ENCODE measurements around the gene VAMP2. TPM values are rescaled to one million over a fixed set of nuclear protein-coding genes. Genes with fewer than 3 reads are reported as not detected.
A peak's percentile ranks its signal among the peaks of the same experiment; 100 is the strongest.

VAMP2 gene
- total RNA-seq, 4 donors from 2014 or later = 10.9 to 37.0 (median 25.7) TPM

GRCh38 chr17:8120520-8121406, 42.0 kb downstream of the VAMP2 start:
- no peak for ATAC-seq
- in situ Hi-C loops (cut with MboI; ENCODE audit: low sequenced_read_pairs in 4 of 4) = loop anchor here in 2 of 4 donors (10.0 kb wide), 2 partner anchors 54 to 64 kb away; partner anchors contain the start of gene TMEM107 (in 1 of the 2)

DNA sequence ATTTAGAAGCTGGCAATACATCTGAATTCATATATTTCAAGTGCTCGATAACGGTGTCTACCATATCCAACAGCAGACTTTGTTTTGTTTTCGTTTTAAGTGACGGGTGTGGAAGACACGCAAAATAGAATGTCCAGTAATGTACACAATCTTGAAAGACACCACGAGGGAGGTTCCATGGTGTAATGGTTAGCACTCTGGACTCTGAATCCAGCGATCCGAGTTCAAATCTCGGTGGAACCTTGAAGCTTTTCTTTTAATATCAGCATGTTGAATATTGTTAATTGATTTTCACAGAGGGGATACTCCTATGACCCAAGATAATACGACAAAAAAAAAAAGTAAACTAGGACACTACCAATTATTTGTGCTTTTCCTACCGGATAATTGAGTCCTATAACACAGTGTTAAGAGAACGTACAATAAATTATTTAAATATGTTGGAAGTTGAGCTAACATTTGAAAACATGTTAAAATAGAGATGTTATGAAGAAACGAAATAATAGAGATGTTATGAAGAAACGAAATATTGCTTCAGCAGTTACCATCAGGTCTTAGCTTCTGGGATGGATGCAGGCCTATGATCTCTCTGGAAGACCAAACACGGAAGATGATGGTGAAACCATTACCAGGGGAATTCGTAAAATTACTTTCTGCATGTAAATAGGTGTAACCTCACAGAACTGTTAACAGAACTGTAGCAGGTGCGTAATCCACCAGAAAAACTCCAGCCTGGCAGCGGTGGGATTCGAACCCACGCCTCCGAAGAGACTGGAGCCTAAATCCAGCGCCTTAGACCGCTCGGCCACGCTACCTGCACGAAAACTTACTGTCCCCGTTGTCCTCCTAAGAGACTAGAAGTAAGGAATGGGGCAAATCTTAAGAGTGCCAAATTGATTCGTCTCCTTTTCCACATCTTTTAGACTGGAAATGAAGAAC, 42.9 kb downstream of the VAMP2 start:
- TF ChIP-seq POLR2A (IDR thresholded peaks at IDR 0.05) (peak in 1 of 2 donors; percentile 14), CTCF (IDR thresholded peaks at IDR 0.05 in 4 of 5, conservative IDR thresholded peaks at IDR 0.05 in 1 of 5) (no peak)
- peak; percentile 79 to 83 for ATAC-seq
- peak; percentile 70 to 76 for DNase-seq
- in situ Hi-C loops (cut with MboI; ENCODE audit: low sequenced_read_pairs in 4 of 4) (loop anchor here in 2 of 4 donors (10.0 kb wide), 2 partner anchors 55 to 65 kb away; partner anchors contain the start of gene TMEM107 (in 1 of the 2)), intact Hi-C loops (cut with DNase I; ENCODE audit: low total_unique reads) (loop anchor here (1.0 to 5.0 kb wide), 7 partner anchors 38 to 283 kb away; partner anchors contain the start of genes PFAS and SLC25A35)
- peaks cover 49 to 58% of the 10 kb centered on the region in 2 donors for H3K4me1 ChIP-seq
- no peaks in the 10 kb centered on the region for H3K9me3 ChIP-seq
- H3K27ac ChIP-seq = peak overlapping the region; percentile 76 to 87 (median 84)
- peaks cover 42 to 48% (median 47%) of the 10 kb centered on the region in 3 donors for H3K27me3 ChIP-seq
- H3K36me3 ChIP-seq = no peaks in the 10 kb centered on the region
- peak overlapping the region; percentile 51 to 63 (median 56) for H3K4me3 ChIP-seq

More at GRCh38 chr17:8120520-8121406, 42.0 kb downstream of the VAMP2 start:
- DNase-seq = no peak
- Histone ChIP-seq H3K27me3 (peaks cover 44 to 52% (median 47%) of the 10 kb centered on the region in 3 donors), H3K9me3 (no peaks in the 10 kb centered on the region), H3K4me1 (peaks cover 57 to 65% of the 10 kb centered on the region in 2 donors), H3K36me3 (no peaks in the 10 kb centered on the region), H3K4me3 (peak overlapping the region; percentile 51 to 63 (median 56)), H3K27ac (peak overlapping the region in 3 of 4 donors; percentile 83 to 87 (median 85))
- TF ChIP-seq POLR2A (IDR thresholded peaks at IDR 0.05) = no peak
- peak in 3 of 5 experiments; percentile 34 to 35 (median 34) for TF ChIP-seq CTCF (IDR thresholded peaks at IDR 0.05 in 4 of 5, conservative IDR thresholded peaks at IDR 0.05 in 1 of 5)
- intact Hi-C loops (cut with DNase I; ENCODE audit: low total_unique reads) = loop anchor here (1.0 kb wide), 1 partner anchor 102 kb away; no protein-coding TSS in a partner anchor

GRCh38 chr17:8118769-8119580, 43.8 kb downstream of the VAMP2 start:
- H3K36me3 ChIP-seq = no peaks in the 10 kb centered on the region
- peak overlapping the region; percentile 49 to 63 (median 56) for H3K4me3 ChIP-seq
- TF ChIP-seq POLR2A (IDR thresholded peaks at IDR 0.05) (no peak), CTCF (IDR thresholded peaks at IDR 0.05 in 4 of 5, conservative IDR thresholded peaks at IDR 0.05 in 1 of 5) (peak; percentile 89 to 94 (median 93))
- in situ Hi-C loops (cut with MboI; ENCODE audit: low sequenced_read_pairs in 4 of 4) (no loop called here), intact Hi-C loops (cut with DNase I; ENCODE audit: low total_unique reads) (loop anchor here (1.0 to 5.0 kb wide), 7 partner anchors 25 to 282 kb away; partner anchors contain the start of genes PFAS and SLC25A35)
- H3K9me3 ChIP-seq = no peaks in the 10 kb centered on the region
- DNase-seq (peak; percentile 64 to 89), ATAC-seq (peak; percentile 74 to 76)
- peaks cover 41 to 49% of the 10 kb centered on the region in 2 donors for H3K4me1 ChIP-seq
- H3K27ac ChIP-seq = peak overlapping the region; percentile 76 to 87 (median 84)
- H3K27me3 ChIP-seq = peaks cover 33 to 43% (median 38%) of the 10 kb centered on the region in 3 donors
